Thoracic aorta (tissue), 2 donors: Measurements from ENCODE around the gene CARD19. TPM values are rescaled to one million over a fixed set of nuclear protein-coding genes. Genes with fewer than 3 reads are reported as not detected.

Experiments
- ATAC-seq: fragments of 150-250 bp; one replicate; pipeline ENCODE4 v1.8.0; 2017; ENCODE audit warnings: low read depth; ENCODE audit not compliant: insufficient number of reproducible peaks, low FRiP score
- DNase-seq: peaks from one replicate; pipeline ENCODE4 v3.0.0-alpha.2; 2020; ENCODE audit warnings: low spot score
- H3K27ac ChIP-seq, 2 donors: fragments of 200-600 bp; sonication (generic); 1 replicate in 1 of 2; 2 replicates in 1 of 2; pipeline ENCODE4 v1.5.1; 2016; ENCODE audit warnings: mild to moderate bottlenecking in 2 of 2, moderate library complexity in 2 of 2
- H3K27me3 ChIP-seq: fragments of 200-600 bp; sonication (generic); replicated peaks from 2 replicates; pipeline ENCODE4 v1.6.0; 2016; ENCODE audit warnings: mild to moderate bottlenecking; ENCODE audit not compliant: insufficient read depth
- H3K36me3 ChIP-seq: fragments of 200-600 bp; sonication (generic); one replicate; pipeline ENCODE4 v1.5.1; 2016
- H3K4me1 ChIP-seq, 2 donors: fragments of 200-600 bp; sonication (generic); 1 replicate in 1 of 2; 2 replicates in 1 of 2; pipeline versions ENCODE4 v1.5.1 to v1.6.0; 2016; ENCODE audit warnings: low read depth in 2 of 2, mild to moderate bottlenecking in 1 of 2; ENCODE audit not compliant: control insufficient read depth in 1 of 2
- H3K4me3 ChIP-seq: fragments of 200-600 bp; sonication (generic); 2 replicates; pipeline ENCODE4 v1.5.1; 2016; ENCODE audit warnings: mild to moderate bottlenecking
- H3K9me3 ChIP-seq: fragments of 200-600 bp; sonication (generic); 2 replicates; pipeline ENCODE4 v1.5.1; 2016
- total RNA-seq, 2 donors: library from RNA; depleted of rRNA; stranded (reverse); fragments of >200 nt; gene quantifications; one replicate each; pipeline versions ENCODE4 v1.1.0 to v1.2.3, GENCODE V29; 2016
- TF ChIP-seq, protein P1 (sequence below): fragments of 200-600 bp; sonication (generic); IDR thresholded peaks from one replicate; pipeline ENCODE4 v1.5.1; 2019; ENCODE audit warnings: antibody characterized with exemption

CARD19 gene, protein sequence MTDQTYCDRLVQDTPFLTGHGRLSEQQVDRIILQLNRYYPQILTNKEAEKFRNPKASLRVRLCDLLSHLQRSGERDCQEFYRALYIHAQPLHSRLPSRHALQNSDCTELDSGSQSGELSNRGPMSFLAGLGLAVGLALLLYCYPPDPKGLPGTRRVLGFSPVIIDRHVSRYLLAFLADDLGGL
- 100 to 1,000 TPM in 1 of 2 donors, 10 to 100 TPM in 1; 46.3 to 103 TPM for total RNA-seq

DNA sequence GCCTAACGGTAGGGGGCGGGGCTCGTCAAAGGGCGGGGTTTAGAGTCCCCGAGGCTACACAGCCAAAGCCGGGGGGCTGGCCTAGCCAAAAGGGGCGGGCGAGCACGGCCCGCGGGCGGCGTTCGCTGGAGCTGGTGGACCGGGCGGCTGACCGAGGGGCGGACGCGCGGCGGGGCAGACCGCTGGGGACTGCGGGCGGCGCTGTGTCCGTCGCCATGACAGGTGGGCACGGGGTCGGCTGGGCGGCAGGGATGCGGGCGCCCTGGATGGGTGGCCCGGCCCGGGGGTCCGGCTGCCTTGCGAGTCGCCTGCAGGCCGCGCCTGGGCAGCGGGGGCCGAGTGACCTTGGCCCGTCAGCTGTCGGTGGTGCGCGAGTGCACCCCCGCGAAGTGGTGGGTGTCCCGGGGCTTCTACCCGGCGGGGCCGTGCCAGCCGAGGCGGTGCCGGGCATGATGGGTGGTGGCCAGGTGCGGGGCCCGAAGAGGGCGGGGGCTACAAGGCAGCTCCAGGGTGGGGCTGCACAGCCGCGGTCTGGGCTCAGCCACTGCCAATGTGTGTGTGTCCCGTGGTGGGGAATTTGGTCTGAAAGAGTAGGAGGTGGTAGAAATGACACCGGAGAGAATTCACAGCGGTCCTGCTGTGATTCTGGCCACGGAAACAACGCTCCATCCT is at the start of gene CARD19:
TSS of gene CARD19 (plus strand) at position 87 of the 672 bp plus-strand sequence. CDS start at position 216, 129 bp downstream.
- TF ChIP-seq, protein P1, sequence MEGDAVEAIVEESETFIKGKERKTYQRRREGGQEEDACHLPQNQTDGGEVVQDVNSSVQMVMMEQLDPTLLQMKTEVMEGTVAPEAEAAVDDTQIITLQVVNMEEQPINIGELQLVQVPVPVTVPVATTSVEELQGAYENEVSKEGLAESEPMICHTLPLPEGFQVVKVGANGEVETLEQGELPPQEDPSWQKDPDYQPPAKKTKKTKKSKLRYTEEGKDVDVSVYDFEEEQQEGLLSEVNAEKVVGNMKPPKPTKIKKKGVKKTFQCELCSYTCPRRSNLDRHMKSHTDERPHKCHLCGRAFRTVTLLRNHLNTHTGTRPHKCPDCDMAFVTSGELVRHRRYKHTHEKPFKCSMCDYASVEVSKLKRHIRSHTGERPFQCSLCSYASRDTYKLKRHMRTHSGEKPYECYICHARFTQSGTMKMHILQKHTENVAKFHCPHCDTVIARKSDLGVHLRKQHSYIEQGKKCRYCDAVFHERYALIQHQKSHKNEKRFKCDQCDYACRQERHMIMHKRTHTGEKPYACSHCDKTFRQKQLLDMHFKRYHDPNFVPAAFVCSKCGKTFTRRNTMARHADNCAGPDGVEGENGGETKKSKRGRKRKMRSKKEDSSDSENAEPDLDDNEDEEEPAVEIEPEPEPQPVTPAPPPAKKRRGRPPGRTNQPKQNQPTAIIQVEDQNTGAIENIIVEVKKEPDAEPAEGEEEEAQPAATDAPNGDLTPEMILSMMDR = no peak
- Histone ChIP-seq H3K9me3 (peaks cover under 1% of the 10 kb centered on the region), H3K36me3 (no peaks in the 10 kb centered on the region), H3K4me1 (peaks cover 25 to 43% of the 10 kb centered on the region in 2 donors), H3K27me3 (no peaks in the 10 kb centered on the region), H3K27ac (peak within 1 kb of the TSS; percentile 96 to 98), H3K4me3 (peak within 1 kb of the TSS; percentile 96)
- ATAC-seq (no peak), DNase-seq (no peak)

DNA sequence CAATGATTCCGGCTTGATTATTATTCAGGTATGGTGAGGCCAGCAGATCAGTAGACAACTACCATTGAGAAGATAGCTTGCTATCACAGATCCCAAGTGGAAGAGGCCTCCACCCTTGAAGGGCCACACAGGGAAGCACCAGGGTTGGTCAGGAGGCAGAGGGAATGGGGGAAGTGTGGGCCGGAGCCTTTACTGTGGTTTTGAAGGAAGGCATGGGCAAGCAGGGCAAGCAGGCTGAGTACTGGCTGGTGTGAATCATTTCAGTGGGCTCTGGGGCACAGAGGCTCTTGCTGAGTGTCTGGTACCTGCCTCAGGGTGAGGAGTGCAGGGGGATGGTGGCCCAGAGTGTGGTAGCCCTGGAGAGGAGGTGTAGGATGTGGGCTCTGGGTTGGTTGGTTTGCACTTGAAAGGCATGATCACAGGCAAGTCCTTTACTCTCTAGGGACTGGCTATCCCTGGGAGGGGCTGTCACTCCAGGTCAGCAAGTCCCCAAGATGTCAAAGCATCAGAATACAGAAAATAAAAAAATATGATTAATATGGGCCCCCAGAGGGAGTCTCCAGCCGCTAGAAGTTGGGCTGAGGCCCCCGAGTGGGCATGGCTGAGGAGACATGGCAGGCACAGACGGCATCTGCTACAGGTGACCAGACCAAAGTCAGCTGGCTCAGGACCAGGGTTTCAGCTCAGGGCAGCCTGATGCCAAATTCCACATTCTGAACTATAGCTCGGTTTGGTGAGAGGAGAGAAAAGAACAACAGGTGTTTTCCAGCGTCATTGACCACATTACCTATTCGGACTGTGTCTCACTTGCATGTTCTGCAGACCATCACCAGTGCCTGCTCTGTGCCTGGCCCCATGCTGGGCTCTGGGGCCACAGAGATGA is 47.2 kb upstream of the CARD19 start:
- Histone ChIP-seq H3K36me3 (no peaks in the 10 kb centered on the region), H3K9me3 (no peaks in the 10 kb centered on the region), H3K4me3 (no peak overlapping the region), H3K27me3 (no peaks in the 10 kb centered on the region), H3K27ac (no peak overlapping the region), H3K4me1 (peaks cover 8 to 39% of the 10 kb centered on the region in 2 donors)
- no peak for DNase-seq
- ATAC-seq = no peak
- TF ChIP-seq, protein P1 = no peak

DNA sequence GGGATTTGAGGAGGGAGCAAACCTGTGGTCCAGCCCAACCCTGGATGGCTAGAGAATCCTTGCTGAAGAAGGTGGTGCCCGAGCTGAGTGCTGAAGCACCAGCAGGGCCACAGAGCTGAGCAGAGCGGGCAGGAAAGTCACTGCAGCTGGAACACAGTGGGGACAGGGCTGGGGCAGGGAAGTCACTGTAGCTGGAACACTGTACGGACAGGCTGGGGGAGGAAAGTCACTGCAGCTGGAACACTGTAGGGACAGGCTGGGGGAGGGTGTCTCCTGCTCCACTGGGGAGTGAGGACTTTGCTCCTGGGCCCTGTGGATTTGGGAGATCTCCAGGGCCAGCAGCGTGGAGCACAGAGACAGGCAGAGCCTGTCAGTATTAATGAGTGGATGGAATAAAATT is 46.5 kb upstream of the CARD19 start:
- no peaks in the 10 kb centered on the region for H3K27me3 ChIP-seq
- H3K4me1 ChIP-seq = peaks cover 15 to 46% of the 10 kb centered on the region in 2 donors
- ATAC-seq (no peak), DNase-seq (no peak)
- no peak overlapping the region for H3K27ac ChIP-seq
- TF ChIP-seq, protein P1 = no peak
- no peaks in the 10 kb centered on the region for H3K9me3 ChIP-seq
- H3K36me3 ChIP-seq = no peaks in the 10 kb centered on the region
- no peak overlapping the region for H3K4me3 ChIP-seq

DNA sequence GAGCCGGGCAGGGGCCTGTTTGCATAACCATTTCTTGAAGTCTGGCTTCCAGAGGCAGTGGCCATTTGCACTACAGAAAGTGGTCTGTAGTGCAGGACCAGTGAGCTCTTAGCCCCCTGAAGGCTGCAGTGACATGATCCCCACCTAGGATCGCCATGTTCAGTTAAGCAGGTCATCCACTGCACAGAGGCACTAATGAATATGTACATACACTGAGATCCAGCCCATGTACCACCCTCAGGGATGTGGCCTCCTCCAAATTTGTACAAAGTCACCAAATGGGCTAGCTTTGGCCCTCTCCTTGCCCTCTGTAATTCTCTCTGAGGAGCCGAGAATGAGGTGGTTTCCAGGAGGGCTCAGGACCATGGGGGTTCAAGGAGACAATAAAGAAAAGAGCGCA is 45.8 kb upstream of the CARD19 start:
- H3K4me1 ChIP-seq = peaks cover 20 to 53% of the 10 kb centered on the region in 2 donors
- H3K9me3 ChIP-seq = no peaks in the 10 kb centered on the region
- no peaks in the 10 kb centered on the region for H3K27me3 ChIP-seq
- H3K27ac ChIP-seq = peak overlapping the region; percentile 92 to 93
- ATAC-seq (no peak), DNase-seq (no peak)
- TF ChIP-seq, protein P1 = no peak
- no peak overlapping the region for H3K4me3 ChIP-seq
- H3K36me3 ChIP-seq = no peaks in the 10 kb centered on the region

DNA sequence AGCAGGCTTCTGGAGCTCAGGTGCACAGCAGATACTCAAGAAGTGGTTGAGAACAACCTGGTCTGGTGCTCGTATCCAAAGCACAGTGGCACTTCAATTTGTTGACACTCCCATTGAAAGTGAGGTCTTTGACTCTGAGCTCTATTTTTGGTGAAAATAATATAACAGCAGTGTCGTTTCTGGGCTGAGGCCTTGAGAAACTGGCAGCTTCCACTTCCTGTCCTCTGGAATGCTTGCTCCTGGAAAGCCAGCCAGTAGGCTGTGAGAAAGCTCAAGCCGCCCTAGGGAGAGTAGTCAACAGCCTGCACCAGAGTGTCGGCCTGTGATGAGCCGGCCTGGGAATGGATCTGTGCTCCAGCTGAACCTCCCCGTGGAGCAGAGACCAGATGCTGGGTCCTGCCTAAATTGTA is 44.3 kb upstream of the CARD19 start:
- H3K9me3 ChIP-seq = no peaks in the 10 kb centered on the region
- H3K27ac ChIP-seq = peak overlapping the region; percentile 92 to 93
- DNase-seq = peak; percentile 38
- peak overlapping the region; percentile 18 for H3K4me3 ChIP-seq
- no peaks in the 10 kb centered on the region for H3K36me3 ChIP-seq
- peaks cover 20 to 57% of the 10 kb centered on the region in 2 donors for H3K4me1 ChIP-seq
- no peaks in the 10 kb centered on the region for H3K27me3 ChIP-seq
- ATAC-seq = peak; percentile 98
- TF ChIP-seq, protein P1 = no peak
